ENCODE results near the gene GIPC2. TPM values are rescaled to one million over a fixed set of nuclear protein-coding genes. Genes with fewer than 3 reads are reported as not detected.

Gene GIPC2
- total and polyA plus RNA-seq, 9 of the 15 experiments (the other 6 are each of a cell fraction or from before 2014, with no cell fraction given), result 0.01 to 0.05 (median 0.04) TPM; not detected in 3

GRCh38 chr1:78102082-78102481 lies 56.3 kb downstream of the GIPC2 start (continued):
- TF ChIP-seq ZSCAN32 (CRISPR knock-in tag; IDR thresholded peaks at IDR 0.05) (no peak), ZC3H8 (IDR thresholded peaks at IDR 0.05) (no peak)

- no peak overlapping the region for H2AFZ ChIP-seq (ENCODE audit: low read depth, low read length)
- no peak overlapping the region for H3K4me2 ChIP-seq (ENCODE audit: insufficient read depth, low read length)
- H3K27ac ChIP-seq (ENCODE audit: extremely low read depth, low read depth, low read length), result no peak overlapping the region
- intact Hi-C loops (cut with micrococcal nuclease) (no loop called here), in situ Hi-C loops (cut with MboI) (loop anchor here (25.0 kb wide), 2 partner anchors 941 to 1941 kb away; no protein-coding TSS in a partner anchor)
- ATAC-seq, result no peak
- H3K9ac ChIP-seq (ENCODE audit: insufficient read depth in 1 of 2, low read depth in 2 of 2, low read length in 2 of 2), result no peak overlapping the region
- DNase-seq (ENCODE audit: extremely low read depth in 1 of 4, low spot score in 3 of 4), result no peak
- H4K20me1 ChIP-seq (replicated peaks; ENCODE audit: control insufficient read depth, insufficient read depth, low read length), result no peaks in the 10 kb centered on the region
- H3K9me3 ChIP-seq (replicated peaks; ENCODE audit: control insufficient read depth, insufficient read depth, low read depth, low read length), result no peaks in the 10 kb centered on the region
- H3K9me1 ChIP-seq (ENCODE audit: control insufficient read depth, insufficient read depth, low read length), result no peaks in the 10 kb centered on the region
- no peak for FAIRE-seq
- 10% methylated on average over 2 of the region's 2 CpGs for whole genome bisulfite sequencing (ENCODE audit: insufficient coverage, low coverage, missing lambda C conversion rate)
- ChIA-PET POLR2A (interaction anchor here (3.3 kb wide), 1 partner anchor 98 kb away, joined by 15 read pairs; the partner anchor contains the start of gene DNAJB4), CTCF (ENCODE audit: low intra/inter-chr PET ratio) (no interaction called here)
- H3K4me3 ChIP-seq, result no peak overlapping the region
- H3K79me2 ChIP-seq (ENCODE audit: control insufficient read depth, insufficient read depth, low read length), result no peaks in the 10 kb centered on the region
- H3K36me3 ChIP-seq (ENCODE audit: control insufficient read depth, insufficient read depth, low read length), result no peaks in the 10 kb centered on the region
- TF ChIP-seq ZNF785 (CRISPR knock-in tag; IDR thresholded peaks at IDR 0.05) (no peak), ZNF277 (CRISPR knock-in tag; IDR thresholded peaks at IDR 0.05; ENCODE audit: borderline replicate concordance) (no peak), SREBF2 (CRISPR knock-in tag; IDR thresholded peaks at IDR 0.05) (no peak), NELFE (IDR thresholded peaks at IDR 0.05; ENCODE audit: insufficient read depth, insufficient read length) (no peak), AFF1 (IDR thresholded peaks at IDR 0.05; ENCODE audit: low read depth in 1 of 2, partially characterized antibody in 2 of 2) (no peak)
- H3K4me1 ChIP-seq (replicated peaks in 1 of 2; ENCODE audit: control insufficient read depth in 2 of 2, insufficient read depth in 2 of 2, low read length in 2 of 2), result no peaks in the 10 kb centered on the region
- no TSS peak for BruUV-seq (replicated peaks)
- H3K27me3 ChIP-seq (ENCODE audit: control insufficient read depth in 2 of 2, insufficient read depth in 2 of 2, low read length in 2 of 2), result no peaks in the 10 kb centered on the region
Observed at GRCh38 chr1:78102916-78103315, 57.1 kb downstream of the GIPC2 start.

Measured in K562 (cell line).